HUES6 (cell line): ENCODE measurements around the gene CLRN3.

Experiments used
- H3K27ac ChIP-seq: 2 replicates; pipeline ENCODE4 v1.7.0; 2013; ENCODE audit warnings: low read depth, mild to moderate bottlenecking, low read length, inconsistent platforms
- H3K27me3 ChIP-seq: 2 replicates; pipeline ENCODE4 v1.6.1; 2013; ENCODE audit warnings: low read length; ENCODE audit not compliant: control insufficient read depth, insufficient read depth
- H3K36me3 ChIP-seq: 2 replicates; pipeline ENCODE4 v1.6.1; 2013; ENCODE audit warnings: low read length; ENCODE audit not compliant: control insufficient read depth, insufficient read depth
- H3K4me1 ChIP-seq: 2 replicates; pipeline ENCODE4 v1.6.1; 2013; ENCODE audit warnings: low read length; ENCODE audit not compliant: control insufficient read depth, insufficient read depth
- H3K4me3 ChIP-seq: 2 replicates; pipeline ENCODE4 v1.5.1; 2013; ENCODE audit warnings: low read depth, low read length
- H3K9ac ChIP-seq: one replicate; pipeline ENCODE4 v1.6.1; 2013; ENCODE audit warnings: mild to moderate bottlenecking, low read length
- H3K9me3 ChIP-seq: 2 replicates; pipeline ENCODE4 v1.6.1; 2013; ENCODE audit warnings: low read depth, low read length; ENCODE audit not compliant: control insufficient read depth, insufficient read depth

Gene CLRN3

GRCh38 chr10:127853868-127854768, 38.6 kb downstream of the CLRN3 start:
- 0 out of 2 replicates have a peak, but pooled peaks cover 4% of the 10 kb centered on the region for H3K4me1 ChIP-seq
- no peak overlapping the region for H3K27ac ChIP-seq
- no peaks in the 10 kb centered on the region for H3K9me3 ChIP-seq
- no peaks in the 10 kb centered on the region; the same call in 1 of the 2 replicates for H3K27me3 ChIP-seq
- H3K9ac ChIP-seq = no peak overlapping the region
- H3K36me3 ChIP-seq = no peaks in the 10 kb centered on the region
- no peak overlapping the region for H3K4me3 ChIP-seq

DNA sequence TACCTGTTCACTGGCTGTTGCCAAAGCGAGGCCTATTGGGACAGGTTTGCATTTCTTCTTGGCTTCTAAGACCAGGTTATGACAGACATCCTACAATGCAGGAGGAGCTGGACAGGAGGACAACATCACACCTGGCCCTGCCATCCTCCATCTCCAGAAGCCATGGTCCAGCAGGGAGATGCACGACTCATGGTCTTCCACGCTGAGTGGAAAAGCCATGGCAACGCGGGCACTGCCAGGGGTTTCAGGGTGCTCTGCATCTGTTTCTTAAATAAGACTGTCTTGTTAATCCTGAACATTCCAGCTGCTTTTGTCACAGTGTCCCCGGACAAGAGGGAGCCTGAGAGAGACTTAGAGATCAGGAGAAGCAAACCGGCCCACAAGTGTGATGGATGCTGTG, 40.3 kb downstream of the CLRN3 start:
- H3K9me3 ChIP-seq = no peaks in the 10 kb centered on the region
- H3K27ac ChIP-seq = no peak overlapping the region
- 0 out of 2 replicates have a peak, but pooled peaks cover 4% of the 10 kb centered on the region for H3K4me1 ChIP-seq
- H3K36me3 ChIP-seq = no peaks in the 10 kb centered on the region
- H3K27me3 ChIP-seq = no peaks in the 10 kb centered on the region; the same call in 1 of the 2 replicates
- no peak overlapping the region for H3K4me3 ChIP-seq
- no peak overlapping the region for H3K9ac ChIP-seq

DNA sequence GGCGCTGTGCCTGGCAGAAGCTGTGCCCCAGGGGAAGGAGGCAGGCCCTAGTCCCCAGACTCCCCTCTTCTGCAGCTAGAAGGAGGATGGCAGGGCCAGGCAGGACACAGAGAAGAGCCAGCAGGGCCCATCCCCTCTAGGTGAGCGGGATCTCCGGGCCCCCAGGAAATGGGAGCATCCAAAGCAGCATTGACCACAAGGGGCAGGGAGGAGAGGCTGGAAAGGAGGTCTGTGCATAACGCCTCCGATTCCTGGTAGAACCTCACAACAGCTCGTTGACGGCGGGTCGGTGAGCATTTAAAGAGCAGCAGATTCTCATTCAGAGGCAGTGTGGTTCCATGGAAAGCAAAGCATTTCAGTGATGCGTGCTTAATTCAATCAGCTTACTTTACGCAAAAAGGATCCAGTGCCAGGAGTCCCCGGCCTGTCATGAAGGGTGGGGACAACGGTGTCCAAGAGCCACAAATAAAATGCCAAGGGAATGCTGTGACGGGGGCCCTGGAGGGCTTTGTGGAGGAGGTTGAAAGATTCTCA, 41.0 kb downstream of the CLRN3 start:
- Histone ChIP-seq H3K9ac (no peak overlapping the region), H3K4me3 (no peak overlapping the region), H3K9me3 (no peaks in the 10 kb centered on the region), H3K27ac (no peak overlapping the region), H3K36me3 (no peaks in the 10 kb centered on the region), H3K27me3 (no peaks in the 10 kb centered on the region; the same call in 1 of the 2 replicates), H3K4me1 (0 out of 2 replicates have a peak, but pooled peaks cover 4% of the 10 kb centered on the region)

DNA sequence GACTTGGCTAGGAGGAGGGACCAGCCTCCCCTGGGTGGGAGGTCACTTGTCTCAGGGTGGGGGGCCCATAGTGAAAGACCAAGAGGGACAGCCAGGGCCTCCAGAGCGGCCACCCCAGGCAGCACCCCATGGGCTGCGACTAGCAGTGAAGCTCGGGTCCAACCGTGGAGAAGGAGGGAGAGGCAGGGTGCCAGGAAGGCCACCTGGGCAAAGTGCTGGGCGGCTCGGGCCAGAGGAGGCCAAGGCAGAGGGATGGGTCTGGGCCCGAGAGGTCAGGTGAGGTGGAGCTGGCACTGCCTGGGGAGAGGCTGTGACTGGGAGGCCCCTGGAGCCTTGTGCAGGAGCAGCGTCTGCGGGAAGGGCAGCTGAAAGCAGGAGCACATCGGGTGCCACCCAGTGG, 41.8 kb downstream of the CLRN3 start:
- H3K9me3 ChIP-seq = no peaks in the 10 kb centered on the region
- H3K27ac ChIP-seq = no peak overlapping the region
- no peak overlapping the region for H3K4me3 ChIP-seq
- H3K9ac ChIP-seq = no peak overlapping the region
- H3K27me3 ChIP-seq = peaks cover 5% of the 10 kb centered on the region; the same call in 1 of the 2 replicates
- 0 out of 2 replicates have a peak, but pooled peaks cover 4% of the 10 kb centered on the region for H3K4me1 ChIP-seq
- H3K36me3 ChIP-seq = no peaks in the 10 kb centered on the region

- no peak overlapping the region for H3K4me3 ChIP-seq
- no peak overlapping the region for H3K27ac ChIP-seq
- H3K36me3 ChIP-seq = no peaks in the 10 kb centered on the region
- H3K27me3 ChIP-seq = peaks cover 8% of the 10 kb centered on the region; the same call in 1 of the 2 replicates
- H3K9ac ChIP-seq = no peak overlapping the region
- H3K4me1 ChIP-seq = 0 out of 2 replicates have a peak, but pooled peaks cover 4% of the 10 kb centered on the region
- no peaks in the 10 kb centered on the region for H3K9me3 ChIP-seq
These were observed 42.8 kb downstream of the CLRN3 start for GRCh38 chr10:127849921-127850320.

- Histone ChIP-seq H3K4me3 (no peak overlapping the region), H3K27me3 (peaks cover 10% of the 10 kb centered on the region), H3K9me3 (no peaks in the 10 kb centered on the region), H3K4me1 (0 out of 2 replicates have a peak, but pooled peaks cover under 1% of the 10 kb centered on the region), H3K27ac (no peak overlapping the region), H3K36me3 (no peaks in the 10 kb centered on the region), H3K9ac (no peak overlapping the region)
These were observed 43.5 kb downstream of the CLRN3 start for GRCh38 chr10:127849224-127849623.

GRCh38 chr10:127848226-127848625, 44.5 kb downstream of the CLRN3 start:
- H3K27ac ChIP-seq = no peak overlapping the region
- no peaks in the 10 kb centered on the region for H3K9me3 ChIP-seq
- no peaks in the 10 kb centered on the region for H3K4me1 ChIP-seq
- H3K27me3 ChIP-seq = peaks cover 14% of the 10 kb centered on the region
- H3K9ac ChIP-seq = no peak overlapping the region
- no peak overlapping the region for H3K4me3 ChIP-seq
- H3K36me3 ChIP-seq = no peaks in the 10 kb centered on the region

GRCh38 chr10:127845756-127846155, 47.0 kb downstream of the CLRN3 start:
- no peaks in the 10 kb centered on the region for H3K4me1 ChIP-seq
- no peaks in the 10 kb centered on the region for H3K36me3 ChIP-seq

GRCh38 chr10:127840884-127841283, 51.9 kb downstream of the CLRN3 start:
- Histone ChIP-seq H3K27ac (no peak overlapping the region), H3K4me1 (no peaks in the 10 kb centered on the region), H3K27me3 (peaks cover 9% of the 10 kb centered on the region), H3K9me3 (no peaks in the 10 kb centered on the region), H3K9ac (no peak overlapping the region), H3K4me3 (no peak overlapping the region), H3K36me3 (no peaks in the 10 kb centered on the region)

More at GRCh38 chr10:127845756-127846155, 47.0 kb downstream of the CLRN3 start:
- no peak overlapping the region for H3K27ac ChIP-seq
- no peaks in the 10 kb centered on the region for H3K9me3 ChIP-seq
- H3K9ac ChIP-seq = no peak overlapping the region
- H3K4me3 ChIP-seq = no peak overlapping the region
- H3K27me3 ChIP-seq = peaks cover 14% of the 10 kb centered on the region

DNA sequence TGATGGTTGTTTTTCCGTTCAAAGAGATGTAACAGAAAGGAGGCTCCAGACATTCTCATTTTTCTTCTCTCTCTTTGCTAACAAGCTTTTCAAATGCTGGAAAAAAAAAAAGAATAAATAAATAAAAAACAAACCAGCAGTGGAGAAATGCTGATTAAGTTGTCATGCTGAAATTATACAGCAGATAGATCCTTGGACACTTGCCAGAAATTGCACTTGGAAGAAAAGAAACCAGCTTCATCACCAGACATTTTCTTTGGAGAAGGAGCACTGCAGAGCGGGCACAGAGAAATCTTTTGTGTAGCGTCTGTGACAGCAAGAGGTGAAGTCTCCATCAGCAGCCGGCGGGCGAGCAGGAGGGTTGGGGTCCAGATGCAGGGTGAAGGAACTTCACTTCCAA, 55.8 kb downstream of the CLRN3 start:
- Histone ChIP-seq H3K9me3 (no peaks in the 10 kb centered on the region), H3K4me1 (no peaks in the 10 kb centered on the region; the same call in 1 of the 2 replicates), H3K9ac (no peak overlapping the region), H3K27me3 (no peaks in the 10 kb centered on the region; the same call in 1 of the 2 replicates), H3K4me3 (no peak overlapping the region), H3K36me3 (no peaks in the 10 kb centered on the region), H3K27ac (no peak overlapping the region)

DNA sequence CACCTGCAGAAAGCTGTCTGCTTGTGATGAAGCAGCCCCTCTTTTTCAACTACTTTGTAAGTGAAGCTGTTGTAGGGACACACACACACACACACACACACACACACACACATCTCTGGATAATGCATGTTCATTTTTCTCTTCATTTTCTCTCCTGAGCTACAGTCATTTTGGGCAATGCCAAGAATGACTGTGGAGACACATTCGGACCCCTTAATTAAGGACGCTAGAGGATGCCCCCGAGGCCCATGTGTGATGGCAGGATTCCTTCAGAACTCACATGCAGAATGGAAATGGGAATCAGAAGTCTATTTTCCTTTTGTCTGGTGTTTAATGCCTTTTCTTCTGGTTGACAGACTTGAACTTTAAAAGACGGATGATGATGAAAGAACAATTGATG, 56.6 kb downstream of the CLRN3 start:
- Histone ChIP-seq H3K36me3 (no peaks in the 10 kb centered on the region), H3K27ac (no peak overlapping the region), H3K9ac (no peak overlapping the region), H3K4me3 (no peak overlapping the region), H3K9me3 (no peaks in the 10 kb centered on the region), H3K4me1 (no peaks in the 10 kb centered on the region; the same call in 1 of the 2 replicates), H3K27me3 (no peaks in the 10 kb centered on the region; the same call in 1 of the 2 replicates)
